ENCODE results near the gene LYZL1. TPM values are rescaled to one million over a fixed set of nuclear protein-coding genes. Genes with fewer than 3 reads are reported as not detected.

The LYZL1 gene
- total and polyA plus RNA-seq, 2 of the 8 experiments (the other 6 are each of a cell fraction or from before 2014, with no cell fraction given): not detected

GRCh38 chr10:29271877-29272276 lies 17.0 kb upstream of the LYZL1 start (continued):
- no peak for TF ChIP-seq CHD7 (IDR thresholded peaks at IDR 0.05; ENCODE audit: insufficient replicate concordance, low read length)
- no peak for TF ChIP-seq ASH2L (IDR thresholded peaks at IDR 0.05; ENCODE audit: low read length)
- no peak for TF ChIP-seq BACH1 (IDR thresholded peaks at IDR 0.05; ENCODE audit: low read length)
- TF ChIP-seq SP4 (IDR thresholded peaks at IDR 0.05; ENCODE audit: low read length): no peak

All from H1 (cell line).